ENCODE data around the gene CT45A2. TPM values are rescaled to one million over a fixed set of nuclear protein-coding genes. Genes with fewer than 3 reads are reported as not detected.
"Not testable (repeated sequence)": the region's sequence is repeated elsewhere in the genome, so short reads cannot be mapped to it uniquely, and the experiment has no call there.

CT45A2 gene
- not detected for total RNA-seq

GRCh38 chrX:135819912-135820311, at the start of gene CT45A2:
CT45A2 (minus strand) TSS chrX:135820012; CDS start chrX:135816265, 3,747 bp downstream.
- ATAC-seq; H3K4me1 Mint-ChIP-seq (ENCODE audit: low read depth); H3K36me3 Mint-ChIP-seq (ENCODE audit: insufficient read depth); DNase-seq; H3K9me3 Mint-ChIP-seq; H3K27me3 Mint-ChIP-seq (ENCODE audit: low read depth); H3K4me3 Mint-ChIP-seq: not testable (repeated sequence)

- not testable (repeated sequence) for H3K9me3 Mint-ChIP-seq; DNase-seq; H3K4me3 Mint-ChIP-seq; H3K4me1 Mint-ChIP-seq (ENCODE audit: low read depth); H3K27me3 Mint-ChIP-seq (ENCODE audit: low read depth); ATAC-seq; H3K36me3 Mint-ChIP-seq (ENCODE audit: insufficient read depth)
These were observed 34.6 kb upstream of the CT45A2 start, which contains the start of gene CT45A8 for GRCh38 chrX:135854438-135854837. CT45A8 (minus strand) TSS chrX:135854538; CDS start chrX:135850783, 3,755 bp downstream.

- not testable (repeated sequence) for H3K4me1 Mint-ChIP-seq (ENCODE audit: low read depth); ATAC-seq; H3K36me3 Mint-ChIP-seq (ENCODE audit: insufficient read depth); DNase-seq; H3K9me3 Mint-ChIP-seq; H3K4me3 Mint-ChIP-seq; H3K27me3 Mint-ChIP-seq (ENCODE audit: low read depth)
These were observed 17.4 kb upstream of the CT45A2 start, which contains the start of gene CT45A7 for GRCh38 chrX:135837180-135837579. CT45A7 (minus strand) TSS chrX:135837280; CDS start chrX:135833533, 3,747 bp downstream.

- ATAC-seq; H3K9me3 Mint-ChIP-seq; H3K4me1 Mint-ChIP-seq (ENCODE audit: low read depth); H3K27me3 Mint-ChIP-seq (ENCODE audit: low read depth); DNase-seq; H3K36me3 Mint-ChIP-seq (ENCODE audit: insufficient read depth); H3K4me3 Mint-ChIP-seq: not testable (repeated sequence)
These were observed 17.1 kb downstream of the CT45A2 start, which contains the start of gene CT45A6 for GRCh38 chrX:135802687-135803086. CT45A6 (minus strand) TSS chrX:135802787; CDS start chrX:135798993, 3,794 bp downstream.

GRCh38 chrX:135785403-135785802, 34.4 kb downstream of the CT45A2 start, which contains the start of gene CT45A5:
CT45A5 (minus strand) TSS chrX:135785503; CDS start chrX:135781729, 3,774 bp downstream.
- not testable (repeated sequence) for DNase-seq; ATAC-seq; H3K4me3 Mint-ChIP-seq; H3K36me3 Mint-ChIP-seq (ENCODE audit: insufficient read depth); H3K9me3 Mint-ChIP-seq; H3K27me3 Mint-ChIP-seq (ENCODE audit: low read depth); H3K4me1 Mint-ChIP-seq (ENCODE audit: low read depth)

GRCh38 chrX:135768091-135768490, 51.7 kb downstream of the CT45A2 start, which contains the start of gene CT45A3:
CT45A3 (minus strand) TSS chrX:135768191; CDS start chrX:135764444, 3,747 bp downstream.
- ATAC-seq; DNase-seq; H3K36me3 Mint-ChIP-seq (ENCODE audit: insufficient read depth); H3K4me1 Mint-ChIP-seq (ENCODE audit: low read depth); H3K27me3 Mint-ChIP-seq (ENCODE audit: low read depth); H3K4me3 Mint-ChIP-seq; H3K9me3 Mint-ChIP-seq: not testable (repeated sequence)

Other genes with a start within 250 kb of the CT45A2 start
- gene CT45A1, start 106.4 kb downstream of the CT45A2 start, total RNA-seq, result not detected
- not detected for gene CT45A3, start 51.8 kb downstream of the CT45A2 start, total RNA-seq
- gene CT45A5, start 34.5 kb downstream of the CT45A2 start, total RNA-seq, result not detected
- gene CT45A6, start 17.2 kb downstream of the CT45A2 start, total RNA-seq, result not detected
- not detected for gene CT45A7, start 17.3 kb upstream of the CT45A2 start, total RNA-seq
- gene CT45A8, start 34.5 kb upstream of the CT45A2 start, total RNA-seq, result not detected
- gene CT45A9, start 51.8 kb upstream of the CT45A2 start, total RNA-seq, result not detected
- gene CT45A10, start 73.4 kb upstream of the CT45A2 start, total RNA-seq, result not detected
- not detected for gene SAGE1, start 73.7 kb upstream of the CT45A2 start, total RNA-seq
- 10 to 100 TPM; 25.6 to 29.0 (median 25.8) TPM for gene MMGT1, start 154.0 kb upstream of the CT45A2 start, total RNA-seq
- 10 to 100 TPM; 11.4 to 13.7 (median 12.2) TPM for gene SLC9A6, start 165.4 kb upstream of the CT45A2 start, total RNA-seq